HG03571 (cell line): ENCODE measurements around the gene ERC1.

Source experiments
- ATAC-seq: cut with Tn5 transposase; IDR thresholded peaks from one replicate; pipeline ENCODE4 v1.9.1; 2021; ENCODE audit not compliant: unreplicated experiment

ERC1 gene

DNA sequence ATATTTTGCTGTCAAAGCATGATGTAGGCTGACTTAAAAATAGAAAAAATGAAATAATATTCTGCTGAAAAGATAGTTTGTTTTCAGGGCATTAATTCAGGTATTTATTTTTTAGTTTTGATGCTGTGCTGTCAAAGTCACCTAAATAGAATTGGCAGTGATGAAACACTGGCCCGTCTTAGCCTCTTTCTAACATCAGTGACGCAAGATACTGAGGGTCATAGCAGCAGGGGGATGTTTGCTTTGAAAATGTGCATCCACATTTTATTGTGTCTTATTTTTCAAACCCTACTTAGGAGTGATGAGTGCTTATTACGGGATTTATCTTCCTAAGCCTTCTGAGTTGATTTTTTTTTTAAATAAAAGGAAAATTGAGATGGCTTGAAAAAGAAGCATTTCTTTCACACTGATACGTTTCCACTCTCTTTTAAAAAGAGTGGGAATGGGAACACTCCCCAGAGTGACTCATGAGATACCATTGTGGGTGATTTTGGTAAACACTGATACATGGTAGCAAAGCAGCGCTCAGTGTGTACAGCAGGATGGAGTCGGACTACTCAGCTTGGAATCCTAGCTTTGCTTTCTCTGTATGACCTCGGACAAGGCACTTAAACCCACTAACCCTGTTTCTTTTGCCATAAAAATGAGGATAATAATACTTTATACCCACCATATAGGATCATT, 290.8 kb downstream of the ERC1 start:
- ATAC-seq = no peak

DNA sequence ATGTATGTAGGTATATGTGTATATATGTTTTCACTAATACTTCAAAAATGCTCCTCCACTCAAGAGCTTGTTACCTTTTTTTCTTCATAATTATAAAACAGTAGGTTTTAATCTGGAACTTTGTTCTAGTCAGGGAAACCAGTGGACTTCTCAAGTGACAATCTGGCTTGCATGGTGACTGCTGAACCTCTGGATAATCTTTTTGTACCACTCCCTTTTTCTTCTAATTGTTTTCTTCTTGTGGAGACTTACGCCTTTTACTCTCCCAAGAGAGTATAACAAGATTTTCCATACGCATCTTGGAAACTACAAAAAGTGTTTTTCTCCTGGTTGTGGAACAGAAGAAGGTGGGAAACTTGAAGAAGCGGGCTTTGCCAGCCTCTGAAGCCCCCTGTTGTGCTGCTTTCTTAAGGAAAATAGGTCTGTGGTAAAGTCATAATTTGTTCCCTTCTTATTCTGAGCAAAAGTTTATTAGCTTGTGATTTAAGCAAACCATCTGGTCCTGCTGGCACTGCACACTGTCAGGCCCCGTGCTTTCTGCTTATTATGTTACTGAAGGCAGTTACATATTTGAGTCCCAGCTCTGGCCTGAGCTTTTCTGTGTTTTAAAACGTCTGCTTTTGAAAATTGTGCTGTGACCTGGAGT, 291.8 kb downstream of the ERC1 start:
- ATAC-seq = no peak

DNA sequence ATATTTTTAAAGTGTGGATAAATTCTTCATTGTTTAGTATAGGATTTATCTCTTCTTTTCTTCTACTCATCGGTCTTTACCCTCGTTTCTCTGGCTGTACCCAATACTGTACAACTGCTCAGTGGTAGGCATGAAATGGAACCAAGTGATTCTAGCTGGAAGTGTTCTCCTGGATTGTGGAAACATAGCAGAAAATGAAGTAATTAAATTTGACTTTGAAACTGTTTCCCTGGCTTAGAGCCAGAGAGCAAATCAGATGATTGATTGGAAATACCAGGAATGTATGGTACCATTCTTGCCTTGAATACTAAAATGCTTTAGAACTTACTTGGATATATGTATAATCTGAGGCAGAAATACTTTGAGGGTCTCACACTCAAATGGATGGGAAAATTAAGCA, 292.3 kb downstream of the ERC1 start:
- no peak for ATAC-seq

DNA sequence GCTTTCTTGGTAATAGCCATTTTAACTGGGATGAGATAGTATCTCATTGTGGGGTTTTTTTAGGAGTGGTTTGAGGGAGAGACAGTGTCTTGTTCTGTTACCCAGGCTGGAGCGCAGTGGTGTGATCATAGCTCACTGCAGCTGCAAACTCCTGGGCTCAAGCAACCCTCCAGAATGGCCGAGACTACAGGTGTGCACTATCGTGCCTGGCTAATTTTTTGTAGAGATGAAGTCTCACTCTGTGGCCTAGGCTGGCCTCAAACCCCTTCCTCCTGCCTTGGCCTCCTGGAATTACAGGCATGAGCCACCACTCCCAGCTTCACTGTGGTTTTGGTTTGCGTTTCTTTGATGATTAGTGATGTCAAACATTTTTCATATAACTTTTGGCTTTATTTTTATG, 293.6 kb downstream of the ERC1 start:
- no peak for ATAC-seq

DNA sequence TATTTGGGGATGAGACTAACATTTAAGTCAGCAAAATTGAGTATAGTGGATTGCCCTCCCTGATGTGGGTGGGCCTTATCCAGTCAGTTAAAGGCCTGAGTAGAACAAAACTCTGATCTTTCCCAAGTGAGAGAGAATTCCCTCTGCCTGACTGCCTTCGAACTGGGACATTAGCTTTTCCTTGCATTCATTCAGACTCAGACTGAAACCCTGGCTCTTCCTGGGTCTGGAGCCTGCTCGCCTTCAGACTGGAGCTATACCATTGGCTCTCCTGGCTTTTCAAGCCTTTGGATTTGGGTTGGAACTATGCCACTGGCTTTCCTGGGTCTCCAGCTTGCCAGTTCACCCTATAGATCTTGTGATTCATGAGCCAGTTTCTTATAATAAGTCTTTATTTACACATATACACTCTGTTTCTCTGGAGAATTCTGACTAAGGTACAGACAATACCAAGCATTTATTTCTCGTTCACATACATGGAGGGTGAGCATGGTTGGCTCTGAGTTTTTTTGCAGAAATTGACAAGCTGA, 296.5 kb downstream of the ERC1 start:
- ATAC-seq = no peak

DNA sequence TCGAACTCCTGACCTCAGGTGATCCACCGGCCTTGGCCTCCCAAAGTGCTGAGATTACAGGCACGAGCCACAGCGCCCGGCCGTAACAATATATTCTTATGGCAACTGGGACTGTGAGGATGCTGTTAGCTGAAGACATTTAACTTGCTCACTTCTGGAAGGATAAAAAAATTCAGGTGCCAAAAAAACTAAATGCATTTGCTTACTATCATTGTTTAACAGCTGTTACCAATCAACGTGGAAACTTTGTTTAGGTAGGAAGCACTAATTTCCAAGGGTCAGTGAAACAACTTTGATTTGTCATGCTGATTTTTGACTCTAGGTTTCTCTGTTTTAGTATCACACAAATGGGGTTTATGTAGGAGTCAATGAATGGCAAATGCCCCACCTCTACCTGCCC, 297.3 kb downstream of the ERC1 start:
- no peak for ATAC-seq

DNA sequence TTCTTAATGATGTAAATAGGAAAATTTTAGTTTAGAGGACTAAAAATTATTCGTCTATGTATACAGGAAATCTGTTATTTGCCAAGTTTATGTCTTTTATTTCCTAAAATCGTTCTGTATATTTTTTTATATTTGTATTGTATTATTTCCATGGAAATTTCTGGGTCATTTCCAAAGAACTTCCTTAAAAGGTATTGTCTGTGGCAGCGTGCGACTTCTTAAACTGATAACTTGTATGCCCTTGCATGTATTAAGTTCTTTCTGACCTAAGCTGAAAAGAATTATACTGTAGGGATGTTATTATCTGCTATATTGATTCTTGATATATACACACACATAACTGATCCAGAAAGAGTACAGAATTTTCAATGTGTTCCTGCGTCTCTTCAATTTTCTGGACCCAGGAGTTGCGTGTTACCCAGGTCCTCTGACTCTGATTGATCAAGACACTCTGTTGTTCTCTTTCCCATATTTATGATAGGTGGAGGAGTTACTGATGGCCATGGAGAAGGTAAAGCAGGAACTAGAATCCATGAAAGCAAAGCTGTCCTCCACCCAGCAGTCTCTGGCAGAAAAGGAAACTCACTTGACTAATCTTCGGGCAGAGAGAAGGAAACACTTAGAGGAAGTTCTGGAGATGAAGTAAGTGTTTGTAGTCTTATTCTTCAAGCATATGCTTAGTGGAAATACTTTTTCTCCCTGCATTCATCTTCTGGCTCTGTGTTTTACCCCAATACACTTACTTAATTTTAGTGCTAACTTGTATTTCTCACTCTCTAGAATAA, 298.5 kb downstream of the ERC1 start:
- no peak for ATAC-seq

DNA sequence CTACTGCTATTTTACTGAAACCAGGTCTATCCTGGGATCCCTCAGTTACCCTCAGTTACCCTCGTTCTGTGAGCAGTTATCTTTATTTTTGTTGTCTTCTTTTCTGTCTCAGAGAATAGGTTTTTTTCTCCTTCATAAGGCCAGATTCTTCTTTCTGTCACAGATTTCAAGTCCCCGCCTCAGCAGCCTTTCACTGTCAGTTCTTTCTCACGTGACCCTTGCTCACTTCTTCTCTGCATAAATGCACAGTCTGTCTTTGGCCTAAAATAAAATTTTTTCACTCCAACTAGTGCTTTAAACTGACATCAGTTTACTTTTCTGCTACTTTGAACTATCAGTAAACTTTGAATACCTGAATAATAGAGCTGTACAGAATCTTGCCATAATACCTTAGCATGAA, 299.7 kb downstream of the ERC1 start:
- no peak for ATAC-seq

DNA sequence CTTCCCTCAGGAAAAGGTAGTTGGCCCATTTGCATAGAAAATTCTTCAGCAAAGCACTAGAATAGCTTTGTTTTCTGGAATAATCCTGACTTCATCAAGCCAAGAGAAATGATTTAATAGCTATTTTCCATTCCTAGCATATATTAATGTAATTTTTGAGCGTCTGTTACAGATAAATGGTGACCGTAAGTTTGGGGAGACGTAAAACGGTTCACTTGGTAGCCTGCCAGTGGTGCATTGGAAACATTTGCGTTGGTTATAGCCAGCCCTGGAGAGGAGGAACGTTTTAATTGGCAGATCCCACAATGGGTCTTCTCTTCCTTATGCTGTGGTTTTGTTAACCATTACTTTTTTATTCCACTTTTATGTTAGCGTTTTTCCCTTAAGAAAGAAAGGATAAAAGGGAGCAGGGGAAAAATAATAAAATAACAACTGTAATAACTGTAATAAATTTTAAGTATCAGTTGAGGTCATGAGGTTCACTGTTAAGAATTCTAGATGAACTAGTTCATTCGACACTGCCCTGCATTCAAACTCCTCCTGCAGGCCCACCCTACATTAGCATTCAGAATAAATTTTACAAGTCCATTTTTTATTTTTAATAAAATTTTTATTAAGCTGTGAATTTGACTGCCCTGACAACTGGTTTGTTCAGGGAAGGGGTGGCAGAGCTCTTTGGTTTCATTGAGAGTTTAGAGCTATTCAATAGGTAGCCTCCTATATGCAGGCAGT, 300.7 kb downstream of the ERC1 start:
- no peak for ATAC-seq

DNA sequence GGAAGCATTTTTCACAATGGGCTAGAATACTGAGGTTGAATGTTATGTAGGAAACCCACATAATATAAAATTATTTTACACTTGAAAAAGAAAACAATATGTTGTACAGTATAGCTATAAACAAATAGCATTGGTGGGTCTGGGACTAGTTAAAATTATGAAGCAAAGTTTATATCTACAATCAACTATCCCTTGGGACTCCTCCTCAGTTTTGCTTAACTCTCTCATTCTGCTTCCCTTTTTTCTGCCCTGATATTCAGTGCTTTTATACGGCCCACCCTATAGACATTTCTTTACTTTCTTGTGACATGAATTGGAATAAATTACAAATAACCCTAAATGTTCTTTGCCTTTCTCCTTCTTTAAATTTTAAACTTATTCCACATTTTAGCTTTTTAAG, 302.9 kb downstream of the ERC1 start:
- no peak for ATAC-seq

DNA sequence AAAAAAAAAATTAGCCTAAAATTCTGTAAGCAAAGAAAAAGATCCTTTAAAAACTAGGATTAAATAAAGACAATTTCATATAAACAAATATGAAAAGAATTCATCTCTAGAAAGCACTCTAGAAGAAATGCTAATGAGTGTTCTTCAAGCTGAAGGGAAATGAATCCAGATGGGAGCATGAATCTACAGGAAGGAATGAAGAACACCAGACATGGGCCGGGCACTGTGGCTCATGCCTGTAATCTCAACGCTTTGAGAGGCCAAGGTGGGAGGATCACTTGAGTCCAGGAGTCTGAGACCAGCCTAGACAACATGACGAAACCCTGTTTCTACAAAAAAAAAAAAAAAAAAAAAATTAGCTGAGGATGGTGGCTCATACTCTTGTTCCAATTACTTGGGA, 306.2 kb downstream of the ERC1 start:
- no peak for ATAC-seq

DNA sequence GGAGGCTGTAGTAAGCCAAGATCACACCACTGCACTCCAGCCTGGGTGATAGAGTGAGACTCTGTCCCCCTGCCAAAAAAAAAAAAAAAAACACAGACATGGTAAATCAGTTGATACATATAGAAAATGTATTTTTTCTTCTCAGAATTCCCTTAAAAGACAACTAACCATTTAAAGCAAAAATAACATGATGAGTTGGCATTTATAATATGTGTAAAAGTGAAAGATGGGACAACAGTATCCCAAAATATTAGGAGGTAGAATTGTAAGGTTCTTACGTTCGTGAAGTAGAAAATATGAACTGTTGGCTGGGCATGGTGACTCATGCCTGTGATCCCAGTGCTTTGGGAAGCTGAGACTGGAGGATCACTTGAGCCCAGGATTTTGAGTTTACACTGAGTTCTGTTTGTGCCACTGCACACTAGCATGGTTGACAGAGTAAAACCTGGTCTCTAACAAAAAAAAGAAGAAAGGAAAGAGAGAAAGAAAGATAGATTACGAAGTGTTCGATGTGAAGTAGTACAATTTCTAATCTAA, 306.7 kb downstream of the ERC1 start:
- ATAC-seq = no peak

DNA sequence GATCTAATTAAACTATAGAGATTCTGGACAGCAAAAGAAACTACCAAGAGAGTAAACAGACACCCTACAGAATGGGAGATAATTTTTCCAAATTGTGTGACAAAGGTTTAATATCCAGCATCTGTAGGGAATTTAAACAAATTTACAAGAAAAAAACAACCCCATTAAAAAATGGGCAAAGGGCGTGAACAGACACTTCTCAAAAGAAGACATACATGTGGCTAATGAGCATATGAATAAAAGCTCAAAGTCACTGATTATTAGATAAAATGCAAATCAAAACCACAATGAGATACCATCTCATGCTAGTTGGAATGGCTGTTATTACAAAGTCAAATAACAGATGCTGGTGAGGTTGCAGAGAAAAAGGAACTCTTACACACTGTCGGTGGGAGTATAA, 309.4 kb downstream of the ERC1 start:
- no peak for ATAC-seq

DNA sequence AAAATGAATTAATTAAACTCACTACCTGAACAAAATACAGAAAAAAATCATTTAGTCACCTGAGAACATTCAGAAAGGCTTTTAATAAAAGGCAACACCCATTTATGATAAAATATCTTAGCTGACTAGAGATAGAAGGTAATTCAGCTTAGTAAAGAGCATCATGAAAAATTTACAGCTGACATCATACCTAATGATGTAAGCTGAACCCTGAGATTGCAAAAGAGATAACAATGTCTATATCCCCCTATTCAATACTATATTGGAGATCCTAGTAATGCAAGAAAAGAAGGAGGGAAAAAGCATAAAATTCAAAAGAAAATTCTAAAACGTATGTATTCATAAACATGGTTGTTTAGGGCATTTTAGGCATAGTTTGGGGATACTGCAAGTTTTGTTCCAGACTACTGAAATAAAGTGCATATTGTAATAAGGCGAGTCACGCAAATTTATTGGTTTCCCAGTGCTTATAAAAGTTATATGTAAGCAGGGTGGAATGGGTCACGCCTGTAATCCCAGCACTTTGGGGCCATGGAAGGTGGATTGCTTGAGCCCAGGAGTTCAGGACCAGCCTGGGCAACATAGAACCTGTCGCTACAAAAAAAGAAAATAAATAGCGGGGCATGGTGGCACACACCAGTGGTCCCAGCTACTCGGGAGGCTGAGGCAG, 311.3 kb downstream of the ERC1 start:
- no peak for ATAC-seq

DNA sequence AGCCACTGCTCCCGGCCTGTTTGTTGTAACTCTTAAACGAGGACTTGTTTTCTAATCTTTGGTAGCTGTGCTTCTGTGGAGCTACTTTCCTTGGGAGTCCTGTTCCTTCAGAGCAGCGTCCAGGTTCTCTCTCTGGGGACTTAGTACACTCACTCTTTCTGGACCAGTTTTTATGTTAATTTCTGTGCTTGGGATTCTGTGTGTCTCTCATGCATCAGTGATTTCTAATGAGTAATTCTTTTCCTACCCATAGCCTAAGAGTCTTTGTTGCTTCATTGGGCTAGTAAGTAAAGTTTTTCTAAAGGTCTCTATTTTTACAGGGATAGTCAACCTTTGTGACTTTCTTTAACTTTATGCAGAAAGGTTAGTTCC, 314.0 kb downstream of the ERC1 start:
- ATAC-seq = no peak

DNA sequence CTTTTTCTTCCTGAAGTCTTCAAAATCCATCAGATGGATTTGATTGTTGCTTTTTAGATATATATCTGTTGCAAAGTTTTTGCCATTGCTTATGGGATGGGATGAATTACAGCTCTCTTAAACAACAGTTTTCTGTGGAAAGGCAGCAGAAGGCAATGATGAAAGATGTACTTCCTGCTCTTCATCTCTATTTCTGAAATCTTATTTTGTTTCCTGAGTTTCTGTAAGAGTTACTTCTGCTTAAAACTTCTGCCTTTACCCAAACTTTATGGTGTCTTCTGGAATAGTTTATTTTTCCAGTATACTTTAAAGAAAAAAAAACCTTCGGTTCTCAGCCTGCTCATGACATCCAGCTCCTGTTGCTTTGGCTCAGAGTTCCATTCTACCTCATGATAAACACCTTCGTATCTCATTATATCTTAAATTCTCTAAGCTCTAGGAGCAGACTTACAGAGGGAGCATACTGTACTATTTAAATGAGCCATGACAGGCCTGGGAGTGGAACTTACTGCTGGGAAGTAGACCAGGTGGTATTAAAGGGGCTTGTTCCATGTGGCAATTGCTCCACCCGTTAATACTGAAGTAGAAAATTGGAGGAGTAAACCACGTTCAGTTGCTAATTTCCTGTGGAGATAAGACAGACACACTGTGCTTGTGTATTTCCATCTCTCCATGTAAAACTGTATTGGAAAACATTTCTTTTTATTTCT, 314.9 kb downstream of the ERC1 start:
- ATAC-seq = no peak

DNA sequence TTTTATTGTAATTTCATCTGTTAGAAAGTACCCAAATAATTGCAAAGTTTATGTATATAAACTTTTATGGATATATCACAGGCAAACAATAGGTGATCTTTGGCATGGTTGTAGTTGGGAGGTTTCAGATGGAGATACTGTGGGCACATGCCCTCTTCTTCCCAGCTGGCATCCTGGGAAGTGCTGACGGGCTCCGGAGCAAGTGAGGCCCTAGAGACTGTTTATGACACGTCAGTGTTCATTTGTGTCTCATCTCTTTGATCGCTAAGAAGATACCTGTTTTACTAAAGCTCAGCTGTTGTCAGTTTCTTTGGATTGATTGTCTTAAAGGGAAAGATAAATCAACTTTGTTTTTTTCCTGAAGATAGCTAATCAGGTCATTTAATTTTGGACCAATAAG, 315.8 kb downstream of the ERC1 start:
- no peak for ATAC-seq

DNA sequence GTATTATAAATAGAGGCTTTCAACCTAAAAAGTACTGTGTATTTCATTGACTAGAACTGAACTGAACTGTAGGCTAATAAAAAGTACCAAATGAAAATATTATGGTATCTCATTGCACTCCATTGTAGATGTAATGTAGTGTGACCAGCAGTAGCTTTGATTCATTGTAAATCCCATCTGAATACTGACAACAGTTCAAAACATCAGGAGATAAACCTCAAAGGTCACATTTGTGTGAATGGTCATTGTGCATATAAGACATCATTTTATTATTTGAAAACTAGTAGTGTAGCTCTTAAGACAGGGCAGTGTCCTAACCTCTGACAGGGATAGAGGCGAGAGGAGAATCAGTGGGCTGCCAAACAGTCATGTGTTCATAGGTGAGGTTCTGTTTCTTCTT, 316.8 kb downstream of the ERC1 start:
- no peak for ATAC-seq

DNA sequence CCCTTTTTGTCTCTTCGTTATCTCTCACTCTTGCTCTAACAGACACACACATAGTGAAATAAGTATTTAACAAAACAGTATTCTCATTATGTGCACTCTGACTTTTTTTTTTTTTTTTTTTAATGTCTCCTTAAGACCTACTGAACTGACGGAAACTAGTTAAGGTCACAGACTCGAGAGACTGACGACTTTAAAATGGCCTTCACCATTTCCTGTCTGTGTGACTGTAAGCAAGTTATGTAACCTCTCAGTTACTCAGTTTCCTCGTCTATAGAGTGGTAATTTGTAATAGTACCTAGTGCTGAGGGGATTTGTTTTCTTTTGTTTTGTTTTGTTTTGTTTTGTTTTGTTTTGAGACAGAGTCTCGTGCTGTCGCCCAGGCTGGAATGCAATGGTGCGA, 318.6 kb downstream of the ERC1 start:
- ATAC-seq = no peak

DNA sequence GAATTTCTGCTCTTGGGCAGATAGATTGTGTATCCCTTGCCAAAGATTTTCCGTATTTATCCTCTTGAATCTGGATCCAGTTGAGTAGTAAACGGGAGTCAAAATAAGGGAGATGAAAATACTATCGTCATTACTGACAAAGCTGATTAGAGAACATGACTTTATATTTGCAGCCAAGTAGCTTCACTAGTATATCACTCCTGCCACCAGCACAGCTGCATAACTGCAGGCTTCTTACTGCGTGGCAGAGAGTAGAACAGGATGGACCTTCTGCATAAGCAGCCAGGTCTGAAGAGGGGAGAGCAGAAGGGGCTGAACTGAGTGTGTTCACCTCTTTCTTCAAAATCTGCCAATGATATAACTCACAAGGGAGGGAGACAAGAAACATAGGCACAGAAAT, 319.6 kb downstream of the ERC1 start:
- ATAC-seq = no peak
